ENCODE measurements around the gene SPTBN1. TPM values are rescaled to one million over a fixed set of nuclear protein-coding genes. Genes with fewer than 3 reads are reported as not detected.
"Not testable (repeated sequence)": the region's sequence is repeated elsewhere in the genome, so short reads cannot be mapped to it uniquely, and the experiment has no call there.

SPTBN1 gene
- total RNA-seq, 1 donor from 2014 or later = 983 TPM

GRCh38 chr2:54513363-54513715 is 57.2 kb downstream of the SPTBN1 start:
- H3K4me1 Mint-ChIP-seq (ENCODE audit: unreplicated experiment) = peaks cover 23% of the 10 kb centered on the region
- DNase-seq (ENCODE audit: low spot score) = no peak
- no peak overlapping the region for H3K4me3 Mint-ChIP-seq (ENCODE audit: unreplicated experiment)
- H3K27me3 Mint-ChIP-seq (ENCODE audit: unreplicated experiment) = no peaks in the 10 kb centered on the region
- H3K9me3 Mint-ChIP-seq (ENCODE audit: unreplicated experiment) = no peaks in the 10 kb centered on the region
- peak overlapping the region; percentile 48 for H3K27ac Mint-ChIP-seq (ENCODE audit: unreplicated experiment)
- TF ChIP-seq, protein P1, sequence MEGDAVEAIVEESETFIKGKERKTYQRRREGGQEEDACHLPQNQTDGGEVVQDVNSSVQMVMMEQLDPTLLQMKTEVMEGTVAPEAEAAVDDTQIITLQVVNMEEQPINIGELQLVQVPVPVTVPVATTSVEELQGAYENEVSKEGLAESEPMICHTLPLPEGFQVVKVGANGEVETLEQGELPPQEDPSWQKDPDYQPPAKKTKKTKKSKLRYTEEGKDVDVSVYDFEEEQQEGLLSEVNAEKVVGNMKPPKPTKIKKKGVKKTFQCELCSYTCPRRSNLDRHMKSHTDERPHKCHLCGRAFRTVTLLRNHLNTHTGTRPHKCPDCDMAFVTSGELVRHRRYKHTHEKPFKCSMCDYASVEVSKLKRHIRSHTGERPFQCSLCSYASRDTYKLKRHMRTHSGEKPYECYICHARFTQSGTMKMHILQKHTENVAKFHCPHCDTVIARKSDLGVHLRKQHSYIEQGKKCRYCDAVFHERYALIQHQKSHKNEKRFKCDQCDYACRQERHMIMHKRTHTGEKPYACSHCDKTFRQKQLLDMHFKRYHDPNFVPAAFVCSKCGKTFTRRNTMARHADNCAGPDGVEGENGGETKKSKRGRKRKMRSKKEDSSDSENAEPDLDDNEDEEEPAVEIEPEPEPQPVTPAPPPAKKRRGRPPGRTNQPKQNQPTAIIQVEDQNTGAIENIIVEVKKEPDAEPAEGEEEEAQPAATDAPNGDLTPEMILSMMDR (IDR thresholded peaks at IDR 0.05; ENCODE audit: unreplicated experiment) = no peak
- H3K36me3 Mint-ChIP-seq (ENCODE audit: low read depth, unreplicated experiment) = peaks cover 9% of the 10 kb centered on the region

GRCh38 chr2:54514822-54515569 is 58.9 kb downstream of the SPTBN1 start:
- Mint-ChIP-seq H3K4me3 (ENCODE audit: unreplicated experiment) (no peak overlapping the region), H3K36me3 (ENCODE audit: low read depth, unreplicated experiment) (peaks cover 16% of the 10 kb centered on the region), H3K27me3 (ENCODE audit: unreplicated experiment) (peaks cover 2% of the 10 kb centered on the region), H3K9me3 (ENCODE audit: unreplicated experiment) (no peaks in the 10 kb centered on the region), H3K27ac (ENCODE audit: unreplicated experiment) (no peak overlapping the region), H3K4me1 (ENCODE audit: unreplicated experiment) (peaks cover 34% of the 10 kb centered on the region)
- no peak for DNase-seq (ENCODE audit: low spot score)
- TF ChIP-seq, protein P1 (IDR thresholded peaks at IDR 0.05; ENCODE audit: unreplicated experiment) = no peak

DNA sequence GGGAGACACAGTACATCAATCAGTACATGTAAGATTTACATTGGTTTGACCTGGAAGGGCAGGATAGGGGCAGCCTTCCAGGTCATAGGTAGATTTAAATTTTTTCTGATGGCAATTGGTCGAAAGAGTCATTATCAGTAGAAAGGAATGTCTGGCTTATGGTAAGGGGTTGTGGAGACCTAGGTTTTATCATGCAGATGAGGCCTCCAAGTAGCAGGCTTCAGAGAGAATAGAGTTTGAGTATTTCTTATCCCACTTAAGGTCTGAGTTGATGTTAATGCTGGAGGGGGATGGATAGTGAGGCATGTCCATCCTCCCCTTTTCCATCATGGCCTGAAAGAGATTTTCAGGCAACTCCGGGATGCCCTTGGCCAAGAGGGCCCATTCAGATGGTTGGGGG is 60.7 kb downstream of the SPTBN1 start:
- DNase-seq (ENCODE audit: low spot score) = no peak
- Mint-ChIP-seq H3K4me3 (ENCODE audit: unreplicated experiment) (peak overlapping the region; percentile 42), H3K27ac (ENCODE audit: unreplicated experiment) (no peak overlapping the region), H3K9me3 (ENCODE audit: unreplicated experiment) (no peaks in the 10 kb centered on the region), H3K4me1 (ENCODE audit: unreplicated experiment) (peaks cover 27% of the 10 kb centered on the region), H3K27me3 (ENCODE audit: unreplicated experiment) (peaks cover 5% of the 10 kb centered on the region), H3K36me3 (ENCODE audit: low read depth, unreplicated experiment) (peaks cover 22% of the 10 kb centered on the region)
- TF ChIP-seq, protein P1 (IDR thresholded peaks at IDR 0.05; ENCODE audit: unreplicated experiment) = no peak

- not testable (repeated sequence) for H3K27me3 Mint-ChIP-seq (ENCODE audit: unreplicated experiment); H3K27ac Mint-ChIP-seq (ENCODE audit: unreplicated experiment)
- peaks cover 26% of the 10 kb centered on the region for H3K4me1 Mint-ChIP-seq (ENCODE audit: unreplicated experiment)
Measured at GRCh38 chr2:54518016-54518415, 61.9 kb downstream of the SPTBN1 start.

DNA sequence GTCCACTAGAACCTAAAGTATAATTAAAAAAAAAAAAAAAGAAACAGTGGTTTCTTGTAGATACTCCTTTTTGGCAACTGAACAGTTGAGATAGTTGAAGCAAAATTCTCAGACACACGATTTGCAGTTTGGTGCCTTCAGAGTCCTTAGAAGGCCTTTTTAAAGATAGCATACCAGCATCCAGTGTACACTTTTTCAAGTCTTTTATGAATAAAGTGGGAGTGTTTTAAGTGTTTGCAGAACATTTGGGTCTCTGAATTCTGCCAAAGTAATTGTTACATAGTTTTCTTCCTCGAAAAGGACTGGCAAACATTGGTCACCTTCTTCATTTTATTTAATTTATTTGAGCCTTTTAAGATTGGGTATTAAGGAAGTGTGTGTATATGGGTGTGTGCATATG is 62.3 kb downstream of the SPTBN1 start:
- H3K27me3 Mint-ChIP-seq (ENCODE audit: unreplicated experiment) = peaks cover 5% of the 10 kb centered on the region
- no peak overlapping the region for H3K27ac Mint-ChIP-seq (ENCODE audit: unreplicated experiment)
- peaks cover 22% of the 10 kb centered on the region for H3K36me3 Mint-ChIP-seq (ENCODE audit: low read depth, unreplicated experiment)
- no peaks in the 10 kb centered on the region for H3K9me3 Mint-ChIP-seq (ENCODE audit: unreplicated experiment)
- peaks cover 26% of the 10 kb centered on the region for H3K4me1 Mint-ChIP-seq (ENCODE audit: unreplicated experiment)
- TF ChIP-seq, protein P1 (IDR thresholded peaks at IDR 0.05; ENCODE audit: unreplicated experiment) = no peak
- no peak overlapping the region for H3K4me3 Mint-ChIP-seq (ENCODE audit: unreplicated experiment)
- no peak for DNase-seq (ENCODE audit: low spot score)

More at GRCh38 chr2:54518016-54518415, 61.9 kb downstream of the SPTBN1 start:
- DNase-seq (ENCODE audit: low spot score); H3K4me3 Mint-ChIP-seq (ENCODE audit: unreplicated experiment); H3K9me3 Mint-ChIP-seq (ENCODE audit: unreplicated experiment): not testable (repeated sequence)
- peaks cover 22% of the 10 kb centered on the region for H3K36me3 Mint-ChIP-seq (ENCODE audit: low read depth, unreplicated experiment)

Measured in endothelial cell (in vitro differentiated cells).